Right ventricle myocardium inferior (tissue), 1 donor: ENCODE measurements around the gene SH3TC2. TPM values are rescaled to one million over a fixed set of nuclear protein-coding genes. Genes with fewer than 3 reads are reported as not detected.

Source experiments
- ATAC-seq: fragments of 200-7000 bp; cut with Tn5 transposase; one replicate; pipeline ENCODE4 v1.9.1; 2020; ENCODE audit warnings: mild to moderate bottlenecking, moderate library complexity
- DNase-seq: peaks from one replicate; pipeline ENCODE4 v3.0.0; 2021; ENCODE audit errors: missing footprints
- intact Hi-C: fragments of 100-400 bp; cut with DNase I; formaldehyde crosslinking; loops from one replicate; pipeline ENCODE4 v1.11.0; 2022
- total RNA-seq: library from RNA; stranded (reverse); fragmentation: NEBNext Ultra II Directional; extraction: Animal tissue kit (Norgen Biotek cat#: 25700); gene quantifications from one replicate; pipeline ENCODE4 v1.2.1, GENCODE V29; 2021
- donor health status: DM: no; HTN: yes; CAD: no; lungs with severe emphysema.

The SH3TC2 gene
- total RNA-seq, 1 donor from 2014 or later: 14.6 TPM

DNA sequence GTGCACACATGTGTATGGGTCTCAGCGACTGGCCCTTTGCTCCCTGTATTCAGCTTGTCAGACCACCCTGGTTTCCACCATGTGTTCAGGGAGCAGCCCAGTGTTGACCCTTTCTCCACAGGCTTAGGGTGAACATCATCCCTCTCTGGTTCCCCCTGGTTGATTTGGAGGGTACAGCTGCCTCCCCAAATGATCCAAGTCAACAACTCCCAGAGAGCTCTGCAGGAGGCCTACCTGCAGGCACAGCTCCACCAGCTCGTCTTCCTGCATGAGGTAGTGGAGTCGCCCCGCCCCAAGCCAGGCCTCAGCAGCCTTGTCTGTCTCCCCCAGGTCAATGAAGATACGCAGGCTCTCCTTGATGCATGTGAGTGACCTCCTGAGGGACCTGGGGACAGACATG is 50.5 kb downstream of the SH3TC2 start:
- intact Hi-C loops: no loop called here
- ATAC-seq (no peak), DNase-seq (no peak)

- intact Hi-C loops: no loop called here
- no peak for ATAC-seq
- DNase-seq: no peak
Measured at GRCh38 chr5:149011728-149012127, 51.1 kb downstream of the SH3TC2 start.

GRCh38 chr5:149011084-149011483 is 51.8 kb downstream of the SH3TC2 start:
- ATAC-seq (no peak), DNase-seq (no peak)
- intact Hi-C loops: no loop called here

DNA sequence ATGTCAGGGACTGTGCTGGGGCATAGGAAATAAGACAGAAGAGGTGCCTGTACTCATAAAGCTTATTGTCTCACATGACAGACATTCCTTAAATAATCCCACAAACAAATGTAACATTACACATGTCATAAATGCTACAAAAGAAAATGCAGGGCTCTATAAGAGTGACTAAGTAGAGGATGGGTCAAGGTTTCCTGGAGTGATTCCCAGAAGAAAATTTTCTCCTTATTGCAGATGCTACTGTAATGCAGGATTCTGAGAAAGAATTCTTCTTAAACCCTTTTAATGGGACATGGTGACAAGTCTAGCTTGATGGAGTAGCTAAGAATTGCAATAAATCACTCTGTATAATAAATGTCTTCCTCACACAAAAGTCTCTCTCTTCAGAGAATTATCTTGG is 55.7 kb downstream of the SH3TC2 start:
- intact Hi-C loops: no loop called here
- DNase-seq: no peak
- no peak for ATAC-seq

- intact Hi-C loops: no loop called here
- no peak for DNase-seq
- no peak for ATAC-seq
Measured at GRCh38 chr5:149006426-149006825, 56.4 kb downstream of the SH3TC2 start.

GRCh38 chr5:149005077-149005892 is 57.6 kb downstream of the SH3TC2 start:
- intact Hi-C loops: no loop called here
- no peak for DNase-seq
- ATAC-seq: no peak

GRCh38 chr5:149004559-149004958 is 58.3 kb downstream of the SH3TC2 start:
- intact Hi-C loops: loop anchor here (5.0 kb wide), 1 partner anchor 108 kb away; no protein-coding TSS in a partner anchor
- no peak for ATAC-seq

DNA sequence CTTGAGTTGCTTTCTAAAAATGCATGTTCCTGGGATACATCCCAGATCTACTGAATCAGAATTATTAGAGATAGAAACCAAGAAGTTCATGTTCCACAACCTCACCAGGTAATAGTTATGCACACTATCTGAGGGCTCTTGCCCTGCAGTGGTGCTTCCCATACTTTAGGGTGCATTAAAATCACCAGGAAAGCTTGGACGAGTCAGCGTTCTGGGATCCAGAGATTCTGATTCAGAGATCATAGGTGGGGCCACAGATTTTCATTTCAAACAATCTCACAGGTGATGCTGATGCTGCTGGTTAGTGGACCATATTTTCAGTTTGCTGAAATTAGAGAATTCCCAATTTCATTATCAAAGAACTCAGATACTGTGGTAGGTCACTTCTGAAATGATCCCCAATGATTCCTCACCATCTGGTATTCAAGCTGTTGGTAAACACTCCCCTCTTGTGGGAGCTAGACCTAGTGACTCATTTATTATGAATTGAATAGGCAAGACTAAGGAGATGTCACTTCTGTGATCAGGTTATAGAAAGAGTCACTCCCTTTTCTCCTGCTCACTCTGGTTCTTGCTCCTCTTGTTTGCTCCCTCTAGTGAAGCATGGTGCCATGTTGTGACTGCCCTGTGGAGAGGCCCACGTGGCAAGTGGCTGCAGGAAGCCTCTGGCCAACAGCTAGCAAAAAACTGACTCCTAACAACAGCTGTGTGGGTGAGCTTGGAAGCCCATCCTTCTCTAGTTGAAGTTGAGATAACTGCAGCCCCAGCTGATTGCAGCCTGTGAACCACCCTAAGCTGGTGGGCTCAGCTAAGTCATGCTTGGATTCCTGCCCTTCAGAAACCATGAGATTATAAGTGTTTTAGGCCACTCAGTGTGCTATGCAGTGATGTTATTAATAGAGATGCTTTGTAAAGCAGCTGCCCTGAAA is 59.8 kb downstream of the SH3TC2 start:
- intact Hi-C loops: loop anchor here (5.0 kb wide), 1 partner anchor 109 kb away; no protein-coding TSS in a partner anchor
- ATAC-seq: no peak

More at GRCh38 chr5:149004559-149004958, 58.3 kb downstream of the SH3TC2 start:
- DNase-seq: no peak

GRCh38 chr5:149002053-149002452 is 60.8 kb downstream of the SH3TC2 start:
- intact Hi-C loops: loop anchor here (5.0 kb wide), 1 partner anchor 110 kb away; no protein-coding TSS in a partner anchor
- ATAC-seq (peak; percentile 55), DNase-seq (no peak)

More for the DNA sequence above, 59.8 kb downstream of the SH3TC2 start:
- no peak for DNase-seq

GRCh38 chr5:149001162-149001561 is 61.7 kb downstream of the SH3TC2 start:
- ATAC-seq (no peak), DNase-seq (no peak)
- intact Hi-C loops: loop anchor here (2.0 to 5.0 kb wide), 3 partner anchors 28 to 260 kb away; no protein-coding TSS in a partner anchor

DNA sequence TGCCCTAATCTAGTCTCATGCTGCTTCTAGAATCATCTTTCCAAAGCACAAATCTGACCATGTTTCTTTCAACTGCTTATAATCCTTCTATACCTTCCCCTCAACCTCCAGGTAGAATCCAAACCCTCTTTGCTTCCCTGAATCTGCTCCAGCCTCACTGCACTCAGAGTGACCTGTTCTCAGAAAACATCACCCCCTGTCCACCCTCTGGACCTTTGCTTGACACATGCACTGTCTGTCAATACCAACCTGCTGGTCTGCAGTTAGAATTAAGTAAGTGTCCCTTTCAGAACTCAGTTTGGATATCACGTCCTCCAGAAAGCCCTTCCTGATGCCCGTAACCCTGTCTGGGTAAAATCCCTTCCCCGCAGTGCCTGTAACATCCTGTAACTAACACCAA is 63.1 kb downstream of the SH3TC2 start:
- DNase-seq (no peak), ATAC-seq (no peak)
- intact Hi-C loops: loop anchor here (2.0 to 5.0 kb wide), 3 partner anchors 27 to 259 kb away; no protein-coding TSS in a partner anchor

DNA sequence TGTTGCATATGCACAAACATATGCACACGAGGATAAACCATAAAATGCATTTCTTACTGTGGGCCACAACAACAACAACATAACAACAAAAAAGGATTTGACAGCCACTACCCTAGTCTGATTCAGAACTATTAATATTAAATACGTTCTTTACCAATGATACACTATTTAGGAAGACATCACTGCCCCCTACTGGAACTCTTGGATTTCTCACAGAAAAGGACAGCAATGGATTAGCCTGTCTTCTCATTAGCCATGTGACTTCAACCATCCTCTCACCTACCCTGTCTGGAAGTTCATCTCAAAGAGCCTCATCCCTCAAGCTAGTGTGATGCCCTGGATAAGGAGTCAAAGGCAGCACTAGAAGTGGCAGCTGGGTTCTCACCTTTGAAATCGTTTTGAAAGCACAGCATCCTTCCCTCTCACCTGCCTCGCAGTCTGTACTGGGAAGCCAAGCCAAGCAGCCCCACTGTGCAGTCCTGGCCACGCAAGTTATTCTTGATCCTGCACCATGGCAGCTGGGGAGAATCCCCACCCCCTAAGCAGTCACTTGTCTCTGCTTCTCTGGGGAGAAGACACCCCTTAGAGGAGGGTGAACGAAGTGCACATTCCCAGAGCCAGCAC is 64.6 kb downstream of the SH3TC2 start:
- DNase-seq (no peak), ATAC-seq (no peak)
- intact Hi-C loops: no loop called here

- DNase-seq (no peak), ATAC-seq (no peak)
- intact Hi-C loops: no loop called here
Measured at GRCh38 chr5:148996270-148996669, 66.6 kb downstream of the SH3TC2 start.

DNA sequence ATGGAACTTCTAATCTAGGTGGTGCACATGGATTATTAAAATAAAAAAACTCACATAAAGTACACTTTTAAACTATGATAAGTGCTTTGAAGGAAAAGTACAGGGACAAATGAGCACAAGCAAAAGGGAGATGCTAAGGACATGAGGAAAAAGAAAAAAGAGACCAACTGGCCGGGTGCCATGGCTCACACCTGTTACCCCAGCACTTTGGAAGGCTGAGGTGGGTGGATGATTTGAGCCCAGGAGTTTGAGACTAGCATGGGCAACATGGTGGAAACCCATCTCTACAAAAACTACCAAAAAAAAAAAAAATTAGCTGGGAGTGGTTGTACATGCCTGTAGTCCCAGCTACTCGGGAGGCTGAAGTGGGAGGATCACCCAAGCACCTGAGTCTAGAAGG is 67.1 kb downstream of the SH3TC2 start:
- intact Hi-C loops: no loop called here
- ATAC-seq: no peak

DNA sequence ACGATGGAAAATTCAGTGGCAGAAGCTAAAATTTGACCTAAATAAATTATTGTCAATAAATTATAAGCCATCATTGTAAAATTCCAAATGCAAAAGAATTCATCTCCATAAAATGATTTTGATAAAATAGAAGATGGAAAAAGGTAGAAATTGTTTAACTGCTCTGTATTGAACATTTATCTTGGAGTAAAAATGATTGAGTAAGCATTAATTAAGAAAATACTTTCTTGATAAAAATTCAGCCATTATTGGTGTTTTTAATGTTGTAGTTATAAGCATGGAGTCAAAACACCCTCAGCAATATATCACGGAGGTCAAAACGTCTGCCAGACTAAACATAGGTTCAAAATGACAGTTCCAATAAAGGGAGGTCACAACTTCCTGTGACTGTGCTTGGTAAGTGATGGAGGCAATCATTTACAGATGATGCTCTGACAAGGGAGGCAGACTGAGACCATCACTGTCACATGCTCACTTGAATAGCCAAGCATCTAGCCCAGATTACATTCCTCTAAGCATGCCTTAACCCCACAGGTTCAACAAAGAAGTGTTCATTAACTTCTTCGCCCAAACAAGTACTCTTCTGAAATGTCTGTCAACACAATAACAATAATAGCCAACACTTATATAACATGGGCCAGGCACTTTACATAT is 69.5 kb downstream of the SH3TC2 start:
- intact Hi-C loops: no loop called here
- DNase-seq (no peak), ATAC-seq (no peak)

More for the DNA sequence above, 67.1 kb downstream of the SH3TC2 start:
- DNase-seq: no peak

- ATAC-seq: no peak
- intact Hi-C loops: no loop called here
Measured at GRCh38 chr5:148992265-148992664, 70.6 kb downstream of the SH3TC2 start.

DNA sequence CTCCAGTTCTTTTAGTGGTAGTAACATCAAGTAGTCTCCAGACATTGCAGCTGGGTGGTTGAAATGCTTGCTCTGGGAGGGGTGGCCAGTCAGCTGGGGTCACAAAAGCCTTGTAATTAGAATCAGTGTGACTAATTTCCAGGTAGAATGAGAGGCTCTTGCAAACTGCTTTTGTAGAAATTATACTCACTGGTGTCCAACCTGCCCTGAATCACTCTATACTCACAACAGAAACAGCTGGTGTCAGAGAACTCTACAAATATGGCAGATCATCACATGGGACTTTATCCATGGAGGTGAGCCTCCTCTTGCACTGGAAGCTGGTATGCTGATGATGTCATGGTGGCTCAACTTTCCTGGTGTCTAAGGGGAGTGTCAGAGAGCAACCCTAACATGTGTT is 71.3 kb downstream of the SH3TC2 start:
- no peak for ATAC-seq
- DNase-seq: no peak
- intact Hi-C loops: no loop called here

More at GRCh38 chr5:148992265-148992664, 70.6 kb downstream of the SH3TC2 start:
- no peak for DNase-seq

DNA sequence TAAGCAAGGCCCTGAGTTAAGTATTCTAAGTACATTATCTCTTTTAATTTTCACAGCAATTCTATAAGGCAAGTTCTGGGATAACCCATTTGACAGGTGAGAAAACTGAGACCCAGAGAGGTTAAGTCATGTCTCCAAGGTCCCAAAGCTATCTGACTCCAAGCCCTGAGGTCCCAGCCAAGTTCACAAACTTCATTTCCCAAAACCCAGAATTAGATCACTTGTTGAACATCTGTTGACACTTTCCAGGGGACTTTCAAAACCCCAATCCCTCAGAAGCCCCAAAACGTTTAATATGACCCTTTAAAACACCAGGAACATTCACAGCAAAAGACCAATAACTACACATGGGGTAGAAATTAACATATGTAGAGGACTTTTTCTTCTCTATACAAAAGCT is 72.0 kb downstream of the SH3TC2 start:
- no peak for DNase-seq
- ATAC-seq: no peak
- intact Hi-C loops: no loop called here
